GM12864 (cell line): ENCODE results near the gene SDHAF4.
A peak's percentile ranks its signal among the peaks of the same experiment; 100 is the strongest.
"Not testable (repeated sequence)": the region's sequence is repeated elsewhere in the genome, so short reads cannot be mapped to it uniquely, and the experiment has no call there.

Source experiments
- DNase-seq: peaks from one replicate; pipeline ENCODE4 v3.0.0-alpha.2; 2011; ENCODE audit warnings: low read depth
- H3K4me3 ChIP-seq: 2 replicates; pipeline ENCODE4 v1.5.1; 2011; ENCODE audit warnings: mild to moderate bottlenecking, low read depth, low read length, control low read depth
- TF ChIP-seq, protein P1 (sequence below): IDR thresholded peaks from 2 replicates; pipeline ENCODE4 v1.5.1; 2011; ENCODE audit warnings: low read depth, mild to moderate bottlenecking, moderate library complexity, low read length, control low read depth, inconsistent platforms; ENCODE audit errors: missing control alignments

Gene SDHAF4

DNA sequence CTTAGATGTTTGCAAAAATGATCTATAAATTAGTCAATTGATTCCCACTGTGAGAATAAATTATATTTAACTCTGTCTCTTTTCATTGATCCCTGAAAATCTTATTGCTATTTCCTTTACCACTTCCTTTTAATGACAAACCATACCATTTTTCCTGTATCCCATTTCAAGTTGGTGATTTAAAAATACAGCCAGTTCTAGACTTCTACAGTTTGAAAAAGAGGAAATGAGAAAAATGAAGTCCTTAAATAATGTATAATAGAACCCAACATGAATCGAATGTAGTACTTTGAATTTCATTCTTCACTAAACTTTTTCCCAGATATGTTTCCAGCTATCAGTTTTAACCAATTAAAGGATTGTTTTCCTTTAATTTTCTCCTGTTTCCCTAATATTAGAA is 29.5 kb upstream of the SDHAF4 start:
- H3K4me3 ChIP-seq: no peak overlapping the region
- TF ChIP-seq, protein P1, sequence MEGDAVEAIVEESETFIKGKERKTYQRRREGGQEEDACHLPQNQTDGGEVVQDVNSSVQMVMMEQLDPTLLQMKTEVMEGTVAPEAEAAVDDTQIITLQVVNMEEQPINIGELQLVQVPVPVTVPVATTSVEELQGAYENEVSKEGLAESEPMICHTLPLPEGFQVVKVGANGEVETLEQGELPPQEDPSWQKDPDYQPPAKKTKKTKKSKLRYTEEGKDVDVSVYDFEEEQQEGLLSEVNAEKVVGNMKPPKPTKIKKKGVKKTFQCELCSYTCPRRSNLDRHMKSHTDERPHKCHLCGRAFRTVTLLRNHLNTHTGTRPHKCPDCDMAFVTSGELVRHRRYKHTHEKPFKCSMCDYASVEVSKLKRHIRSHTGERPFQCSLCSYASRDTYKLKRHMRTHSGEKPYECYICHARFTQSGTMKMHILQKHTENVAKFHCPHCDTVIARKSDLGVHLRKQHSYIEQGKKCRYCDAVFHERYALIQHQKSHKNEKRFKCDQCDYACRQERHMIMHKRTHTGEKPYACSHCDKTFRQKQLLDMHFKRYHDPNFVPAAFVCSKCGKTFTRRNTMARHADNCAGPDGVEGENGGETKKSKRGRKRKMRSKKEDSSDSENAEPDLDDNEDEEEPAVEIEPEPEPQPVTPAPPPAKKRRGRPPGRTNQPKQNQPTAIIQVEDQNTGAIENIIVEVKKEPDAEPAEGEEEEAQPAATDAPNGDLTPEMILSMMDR: no peak
- no peak for DNase-seq

DNA sequence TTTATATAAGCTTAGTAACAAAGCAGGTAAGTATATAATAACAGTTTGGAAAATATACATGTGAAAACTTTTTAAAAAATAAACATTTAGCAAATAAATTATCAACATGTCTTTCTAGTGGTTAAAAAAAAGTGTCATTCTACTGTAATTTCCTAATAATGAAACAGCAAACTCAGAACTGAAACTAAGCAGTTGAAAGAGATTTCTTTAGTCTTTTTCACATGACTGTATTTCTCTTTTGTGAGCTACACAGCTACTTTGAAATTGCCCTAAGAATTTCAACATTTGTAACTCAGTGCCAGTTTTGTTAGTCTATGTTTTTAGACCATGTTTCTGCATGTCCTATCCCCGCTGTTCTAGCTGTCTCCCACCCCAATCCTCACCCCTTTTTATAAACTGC is 28.4 kb upstream of the SDHAF4 start:
- TF ChIP-seq, protein P1: no peak
- no peak for DNase-seq
- no peak overlapping the region for H3K4me3 ChIP-seq

DNA sequence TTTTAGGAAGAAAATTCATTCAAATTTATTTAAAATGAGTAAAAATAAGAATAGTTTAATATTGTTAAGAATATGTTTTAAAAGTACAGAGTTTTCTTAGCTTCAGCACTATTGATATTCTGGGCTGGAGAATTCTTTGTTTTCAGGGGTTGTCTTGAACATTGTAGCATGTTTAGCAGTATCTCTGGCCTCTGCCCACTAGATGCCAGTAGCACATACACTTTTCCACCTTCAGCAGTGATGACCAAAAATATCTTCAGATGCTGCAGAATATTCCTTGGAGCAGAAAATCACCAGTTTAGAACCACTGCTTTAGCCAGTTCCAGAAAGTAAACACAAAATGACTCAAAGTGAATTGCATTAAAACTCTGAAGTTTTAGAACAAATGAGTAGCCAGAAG is 19.4 kb upstream of the SDHAF4 start:
- no peak overlapping the region for H3K4me3 ChIP-seq
- no peak for DNase-seq
- TF ChIP-seq, protein P1: peak; percentile 29

DNA sequence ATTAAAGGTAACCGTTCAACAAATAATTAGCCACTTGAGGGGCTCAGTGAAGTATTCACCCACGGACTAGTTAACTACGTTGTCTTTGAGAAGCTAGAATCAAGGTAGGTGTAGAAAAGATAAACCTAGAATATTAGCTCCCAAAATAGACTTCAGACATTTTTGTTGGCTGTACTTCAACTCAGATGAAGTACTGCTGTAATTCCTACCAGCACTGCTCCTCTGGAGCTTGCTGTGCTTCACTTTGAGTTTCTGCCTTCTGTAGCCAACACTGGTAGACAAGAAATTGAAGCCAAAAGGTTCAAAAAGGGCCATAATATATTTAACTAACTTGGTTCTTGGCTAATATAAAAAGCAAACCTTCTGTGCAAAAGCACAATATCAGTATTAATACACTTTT is 18.8 kb upstream of the SDHAF4 start:
- no peak for DNase-seq
- TF ChIP-seq, protein P1: no peak
- no peak overlapping the region for H3K4me3 ChIP-seq

DNA sequence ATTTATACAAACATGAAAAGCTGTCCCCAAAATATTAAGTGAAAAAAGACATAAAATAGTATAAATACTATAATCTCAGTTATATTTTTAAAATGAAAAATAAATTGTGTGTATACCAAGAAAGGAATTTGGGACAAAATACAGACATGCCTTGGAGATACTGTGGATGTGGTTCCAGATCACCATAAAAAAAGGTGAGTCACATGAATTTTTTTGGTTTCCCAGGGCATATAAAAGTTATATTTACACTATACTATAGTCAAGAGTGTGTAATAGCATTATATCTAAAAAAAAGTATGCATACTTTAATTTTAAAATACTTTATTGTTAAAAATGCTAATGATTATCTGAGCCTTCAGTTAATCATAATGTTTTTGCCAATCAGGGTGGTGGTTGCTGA is 17.4 kb upstream of the SDHAF4 start:
- TF ChIP-seq, protein P1: no peak
- no peak for DNase-seq
- H3K4me3 ChIP-seq: no peak overlapping the region

DNA sequence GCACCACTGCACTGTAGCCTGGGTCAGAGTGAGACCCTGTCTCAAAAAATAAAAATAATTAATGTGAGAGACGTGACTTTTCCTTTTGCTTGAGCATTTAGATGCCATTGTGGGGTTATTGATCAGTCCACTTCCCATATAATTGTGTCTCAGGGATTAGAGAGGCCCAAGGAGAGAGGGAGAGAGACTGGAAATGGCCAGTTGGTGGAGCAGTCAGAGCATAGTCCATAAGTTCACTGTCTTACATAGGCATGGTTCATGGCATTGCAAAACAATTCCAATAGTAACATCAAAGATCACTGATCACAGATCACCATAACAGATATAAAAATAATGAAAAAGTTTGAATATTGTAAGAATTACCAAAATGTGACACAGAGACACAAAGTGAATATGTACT is 15.2 kb upstream of the SDHAF4 start:
- TF ChIP-seq, protein P1: no peak
- no peak for DNase-seq
- no peak overlapping the region for H3K4me3 ChIP-seq

DNA sequence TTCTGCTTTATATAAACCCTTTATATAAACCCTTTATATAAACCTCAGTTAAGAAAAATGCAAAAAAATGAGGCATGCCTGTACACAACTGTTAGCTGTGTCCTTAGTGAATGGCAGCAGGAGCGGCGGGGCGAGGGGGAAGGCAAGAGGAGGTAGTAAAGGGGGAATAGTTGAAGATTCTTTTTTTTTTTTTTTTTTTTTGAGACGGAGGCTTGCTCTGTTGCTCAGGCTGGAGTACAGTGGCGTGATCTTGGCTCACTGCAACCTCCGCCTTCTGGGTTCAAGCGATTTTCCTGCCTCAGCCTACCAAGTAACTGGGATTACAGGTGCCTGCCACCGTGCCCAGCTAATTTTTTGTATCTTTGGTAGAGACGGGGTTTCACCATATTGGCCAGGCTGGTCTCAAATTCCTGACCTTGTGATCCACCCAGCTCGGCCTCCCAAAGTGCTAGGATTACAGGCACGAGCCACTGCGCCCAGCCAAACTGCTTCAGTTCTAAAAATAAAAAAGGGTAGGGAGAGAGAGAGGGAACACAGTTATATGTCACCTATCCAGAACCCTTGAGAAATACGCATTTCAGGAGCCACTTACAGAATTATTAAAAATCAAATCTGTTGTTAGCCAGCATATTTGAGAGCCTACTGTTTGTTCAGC is 14.3 kb upstream of the SDHAF4 start:
- not testable (repeated sequence) for H3K4me3 ChIP-seq, DNase-seq
